Measurements from ENCODE around the gene HHAT. TPM values are rescaled to one million over a fixed set of nuclear protein-coding genes. Genes with fewer than 3 reads are reported as not detected.

The HHAT gene
- total RNA-seq, 1 experiment from 2014 or later, result 7.2 TPM

- in situ Hi-C loops (cut with HindIII; ENCODE audit: low sequenced_read_pairs), result no loop called here
- DNase-seq (ENCODE audit: low spot score), result peak; percentile 70
These were observed 349.6 kb downstream of the HHAT start for GRCh38 chr1:210678306-210678705.

- no peak for DNase-seq (ENCODE audit: low spot score)
- in situ Hi-C loops (cut with HindIII; ENCODE audit: low sequenced_read_pairs), result no loop called here
These were observed 352.5 kb downstream of the HHAT start for GRCh38 chr1:210681158-210681557.

GRCh38 chr1:210683403-210684047, 354.8 kb downstream of the HHAT start:
- in situ Hi-C loops (cut with HindIII; ENCODE audit: low sequenced_read_pairs), result no loop called here
- DNase-seq (ENCODE audit: low spot score), result no peak

- in situ Hi-C loops (cut with HindIII; ENCODE audit: low sequenced_read_pairs), result no loop called here
- no peak for DNase-seq (ENCODE audit: low spot score)
These were observed 356.0 kb downstream of the HHAT start for GRCh38 chr1:210684466-210685294.

GRCh38 chr1:210685295-210685650, 356.6 kb downstream of the HHAT start:
- in situ Hi-C loops (cut with HindIII; ENCODE audit: low sequenced_read_pairs), result no loop called here

GRCh38 chr1:210686841-210687240, 358.1 kb downstream of the HHAT start:
- no peak for DNase-seq (ENCODE audit: low spot score)
- in situ Hi-C loops (cut with HindIII; ENCODE audit: low sequenced_read_pairs), result no loop called here

More at GRCh38 chr1:210685295-210685650, 356.6 kb downstream of the HHAT start:
- no peak for DNase-seq (ENCODE audit: low spot score)

GRCh38 chr1:210687582-210688279, 359.0 kb downstream of the HHAT start:
- in situ Hi-C loops (cut with HindIII; ENCODE audit: low sequenced_read_pairs), result no loop called here
- DNase-seq (ENCODE audit: low spot score), result no peak

GRCh38 chr1:210688512-210689234, 360.0 kb downstream of the HHAT start:
- in situ Hi-C loops (cut with HindIII; ENCODE audit: low sequenced_read_pairs), result no loop called here
- peak; percentile 59 for DNase-seq (ENCODE audit: low spot score)

- in situ Hi-C loops (cut with HindIII; ENCODE audit: low sequenced_read_pairs), result no loop called here
- no peak for DNase-seq (ENCODE audit: low spot score)
These were observed 361.1 kb downstream of the HHAT start for GRCh38 chr1:210689826-210690225.

- no peak for DNase-seq (ENCODE audit: low spot score)
These were observed 361.5 kb downstream of the HHAT start for GRCh38 chr1:210690236-210690635.

GRCh38 chr1:210691039-210691610, 362.4 kb downstream of the HHAT start:
- no peak for DNase-seq (ENCODE audit: low spot score)
- in situ Hi-C loops (cut with HindIII; ENCODE audit: low sequenced_read_pairs), result no loop called here

More at GRCh38 chr1:210690236-210690635, 361.5 kb downstream of the HHAT start:
- in situ Hi-C loops (cut with HindIII; ENCODE audit: low sequenced_read_pairs), result no loop called here

- DNase-seq (ENCODE audit: low spot score), result no peak
- in situ Hi-C loops (cut with HindIII; ENCODE audit: low sequenced_read_pairs), result no loop called here
These were observed 364.1 kb downstream of the HHAT start for GRCh38 chr1:210692796-210693195.

- in situ Hi-C loops (cut with HindIII; ENCODE audit: low sequenced_read_pairs), result no loop called here
- no peak for DNase-seq (ENCODE audit: low spot score)
These were observed 366.3 kb downstream of the HHAT start for GRCh38 chr1:210695026-210695425.

GRCh38 chr1:210696709-210697108, 368.0 kb downstream of the HHAT start:
- DNase-seq (ENCODE audit: low spot score), result no peak
- in situ Hi-C loops (cut with HindIII; ENCODE audit: low sequenced_read_pairs), result no loop called here

- no peak for DNase-seq (ENCODE audit: low spot score)
- in situ Hi-C loops (cut with HindIII; ENCODE audit: low sequenced_read_pairs), result no loop called here
These were observed 368.5 kb downstream of the HHAT start for GRCh38 chr1:210697185-210697584.

GRCh38 chr1:210698661-210699060, 370.0 kb downstream of the HHAT start:
- in situ Hi-C loops (cut with HindIII; ENCODE audit: low sequenced_read_pairs), result no loop called here
- no peak for DNase-seq (ENCODE audit: low spot score)

- DNase-seq (ENCODE audit: low spot score), result no peak
These were observed 371.4 kb downstream of the HHAT start for GRCh38 chr1:210700083-210700482.

GRCh38 chr1:210700511-210700910, 371.8 kb downstream of the HHAT start:
- in situ Hi-C loops (cut with HindIII; ENCODE audit: low sequenced_read_pairs), result no loop called here
- no peak for DNase-seq (ENCODE audit: low spot score)

More at GRCh38 chr1:210700083-210700482, 371.4 kb downstream of the HHAT start:
- in situ Hi-C loops (cut with HindIII; ENCODE audit: low sequenced_read_pairs), result no loop called here

GRCh38 chr1:210702506-210702905, 373.8 kb downstream of the HHAT start:
- in situ Hi-C loops (cut with HindIII; ENCODE audit: low sequenced_read_pairs), result no loop called here
- DNase-seq (ENCODE audit: low spot score), result no peak
